ENCODE measurements around the gene ZNF740. TPM values are rescaled to one million over a fixed set of nuclear protein-coding genes. Genes with fewer than 3 reads are reported as not detected.

The ZNF740 gene
- total RNA-seq, 1 donor from 2014 or later = 59.6 TPM

DNA sequence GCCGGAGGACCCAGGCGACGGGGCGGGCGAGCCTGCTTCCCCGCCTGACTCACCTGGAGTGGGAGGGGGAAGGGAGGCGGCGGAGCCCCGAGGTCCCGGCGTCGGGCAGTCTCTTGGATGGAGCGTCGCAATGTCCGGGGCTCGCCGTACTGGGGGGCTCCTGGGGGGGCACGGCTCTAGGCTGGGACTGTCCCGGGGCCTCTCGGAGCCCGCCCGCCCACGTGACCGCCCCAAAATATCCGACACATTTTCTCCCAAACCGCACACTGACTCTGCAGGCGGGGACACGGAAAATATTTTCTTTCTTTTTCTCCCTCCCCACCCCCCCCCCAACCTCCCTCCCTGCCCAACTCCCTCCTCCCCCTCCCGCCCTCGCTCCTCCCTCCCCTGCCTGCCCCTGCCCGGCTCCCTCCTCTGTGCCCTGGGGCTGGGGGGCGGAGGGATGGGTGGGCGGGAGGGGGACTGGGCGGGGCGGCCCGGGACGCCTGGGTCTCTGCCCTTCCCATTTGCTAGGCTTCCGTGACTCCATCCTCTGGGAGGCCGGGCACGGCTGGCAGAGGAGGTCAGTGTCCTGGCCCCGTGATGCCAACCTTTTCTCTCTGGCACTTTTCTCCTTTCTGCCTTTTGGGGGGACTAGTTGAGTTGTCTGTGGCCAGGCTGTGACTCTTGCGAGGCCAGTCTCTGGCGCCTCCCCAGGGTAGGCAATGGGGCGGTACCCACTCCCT is 51.6 kb downstream of the ZNF740 start, which contains the start of gene RARG:
RARG (minus strand) TSS at position 289 of the 725 bp plus-strand sequence. CDS start 4,664 bp downstream, outside the sequence.
- peak within 1 kb of the TSS; percentile 75 for H3K4me3 Mint-ChIP-seq
- peaks cover 58% of the 10 kb centered on the region for H3K27me3 Mint-ChIP-seq (ENCODE audit: low read depth)
- TF ChIP-seq, protein P1, sequence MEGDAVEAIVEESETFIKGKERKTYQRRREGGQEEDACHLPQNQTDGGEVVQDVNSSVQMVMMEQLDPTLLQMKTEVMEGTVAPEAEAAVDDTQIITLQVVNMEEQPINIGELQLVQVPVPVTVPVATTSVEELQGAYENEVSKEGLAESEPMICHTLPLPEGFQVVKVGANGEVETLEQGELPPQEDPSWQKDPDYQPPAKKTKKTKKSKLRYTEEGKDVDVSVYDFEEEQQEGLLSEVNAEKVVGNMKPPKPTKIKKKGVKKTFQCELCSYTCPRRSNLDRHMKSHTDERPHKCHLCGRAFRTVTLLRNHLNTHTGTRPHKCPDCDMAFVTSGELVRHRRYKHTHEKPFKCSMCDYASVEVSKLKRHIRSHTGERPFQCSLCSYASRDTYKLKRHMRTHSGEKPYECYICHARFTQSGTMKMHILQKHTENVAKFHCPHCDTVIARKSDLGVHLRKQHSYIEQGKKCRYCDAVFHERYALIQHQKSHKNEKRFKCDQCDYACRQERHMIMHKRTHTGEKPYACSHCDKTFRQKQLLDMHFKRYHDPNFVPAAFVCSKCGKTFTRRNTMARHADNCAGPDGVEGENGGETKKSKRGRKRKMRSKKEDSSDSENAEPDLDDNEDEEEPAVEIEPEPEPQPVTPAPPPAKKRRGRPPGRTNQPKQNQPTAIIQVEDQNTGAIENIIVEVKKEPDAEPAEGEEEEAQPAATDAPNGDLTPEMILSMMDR (conservative IDR thresholded peaks at IDR 0.05) = no peak
- H3K36me3 Mint-ChIP-seq (ENCODE audit: low read depth) = no peaks in the 10 kb centered on the region
- no peaks in the 10 kb centered on the region for H3K9me3 Mint-ChIP-seq
- H3K27ac Mint-ChIP-seq (ENCODE audit: unreplicated experiment) = no peak within 1 kb of the TSS
- H3K4me1 Mint-ChIP-seq = peaks cover 41% of the 10 kb centered on the region
- no peak for DNase-seq (ENCODE audit: low read depth, low spot score)

GRCh38 chr12:53232646-53233461 is 52.3 kb downstream of the ZNF740 start:
- Mint-ChIP-seq H3K36me3 (ENCODE audit: low read depth) (no peaks in the 10 kb centered on the region), H3K27ac (ENCODE audit: unreplicated experiment) (no peak overlapping the region), H3K4me1 (peaks cover 39% of the 10 kb centered on the region), H3K9me3 (no peaks in the 10 kb centered on the region), H3K27me3 (ENCODE audit: low read depth) (peaks cover 58% of the 10 kb centered on the region), H3K4me3 (peak overlapping the region; percentile 75)
- TF ChIP-seq, protein P1 (conservative IDR thresholded peaks at IDR 0.05) = no peak
- no peak for DNase-seq (ENCODE audit: low read depth, low spot score)

DNA sequence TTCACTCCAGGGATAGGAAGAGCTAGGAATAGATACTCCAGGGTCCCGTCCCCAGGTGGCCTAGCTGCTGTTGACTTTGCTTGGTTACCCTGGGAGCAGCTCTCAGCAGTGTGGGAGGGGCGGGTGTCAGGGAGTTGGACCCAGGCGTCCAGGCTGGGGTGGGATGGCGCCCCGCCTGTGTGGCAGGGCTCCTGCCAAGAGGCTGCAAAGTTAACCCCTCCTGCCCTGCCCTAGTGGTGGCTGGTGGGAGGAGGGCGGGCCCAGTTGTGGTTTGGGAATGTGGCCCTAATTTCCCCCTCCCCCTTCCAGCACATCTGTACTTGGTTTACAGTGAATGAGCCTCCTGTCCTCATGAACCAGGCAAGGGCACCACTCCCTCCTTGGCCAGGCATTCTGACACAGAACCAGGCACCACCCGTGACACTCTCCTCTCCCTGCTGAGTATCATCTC is 53.2 kb downstream of the ZNF740 start:
- no peak for DNase-seq (ENCODE audit: low read depth, low spot score)
- Mint-ChIP-seq H3K27ac (ENCODE audit: unreplicated experiment) (peak overlapping the region; percentile 65), H3K4me1 (peaks cover 39% of the 10 kb centered on the region)

DNA sequence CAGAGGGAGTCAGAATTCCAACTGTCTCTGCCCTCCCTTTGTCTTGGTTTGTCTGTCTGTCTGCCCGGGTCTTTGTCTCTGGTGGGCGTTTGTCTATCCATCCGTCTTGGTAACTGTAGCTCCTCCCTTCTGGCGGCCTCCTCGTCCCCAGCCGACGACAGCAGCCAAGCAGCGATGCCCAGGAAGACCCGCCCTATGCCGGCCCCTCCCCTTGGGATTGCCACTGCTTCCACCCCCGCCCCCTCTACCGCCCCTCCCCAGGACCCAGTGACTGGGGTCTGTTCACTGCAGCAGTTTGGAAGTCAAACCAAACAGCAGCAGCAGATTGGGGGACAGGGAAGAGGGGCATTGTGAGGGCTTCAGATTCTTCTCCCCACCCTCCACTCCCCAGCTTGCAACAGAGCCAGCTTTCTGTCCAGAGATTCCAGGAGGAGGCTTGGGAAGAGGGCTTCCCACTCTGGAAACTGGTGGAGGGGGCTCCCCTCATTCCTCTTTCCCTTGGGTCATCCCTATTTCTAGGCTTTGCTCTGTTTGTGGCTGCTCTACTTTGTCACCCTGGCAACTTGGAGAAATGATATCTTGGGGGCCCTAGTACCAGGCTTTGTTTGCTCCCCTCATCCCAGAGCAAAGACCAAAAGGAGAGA is 53.9 kb downstream of the ZNF740 start:
- DNase-seq (ENCODE audit: low read depth, low spot score) = peak; percentile 51
- H3K27ac Mint-ChIP-seq (ENCODE audit: unreplicated experiment) = no peak overlapping the region
- no peaks in the 10 kb centered on the region for H3K36me3 Mint-ChIP-seq (ENCODE audit: low read depth)
- H3K4me1 Mint-ChIP-seq = peaks cover 39% of the 10 kb centered on the region
- peak overlapping the region; percentile 74 for H3K4me3 Mint-ChIP-seq
- TF ChIP-seq, protein P1 (conservative IDR thresholded peaks at IDR 0.05) = no peak
- H3K27me3 Mint-ChIP-seq (ENCODE audit: low read depth) = peaks cover 47% of the 10 kb centered on the region
- no peaks in the 10 kb centered on the region for H3K9me3 Mint-ChIP-seq

More for the DNA sequence above, 53.2 kb downstream of the ZNF740 start:
- H3K9me3 Mint-ChIP-seq = no peaks in the 10 kb centered on the region
- TF ChIP-seq, protein P1 (conservative IDR thresholded peaks at IDR 0.05) = no peak
- peaks cover 53% of the 10 kb centered on the region for H3K27me3 Mint-ChIP-seq (ENCODE audit: low read depth)
- H3K4me3 Mint-ChIP-seq = peak overlapping the region; percentile 74
- H3K36me3 Mint-ChIP-seq (ENCODE audit: low read depth) = no peaks in the 10 kb centered on the region

DNA sequence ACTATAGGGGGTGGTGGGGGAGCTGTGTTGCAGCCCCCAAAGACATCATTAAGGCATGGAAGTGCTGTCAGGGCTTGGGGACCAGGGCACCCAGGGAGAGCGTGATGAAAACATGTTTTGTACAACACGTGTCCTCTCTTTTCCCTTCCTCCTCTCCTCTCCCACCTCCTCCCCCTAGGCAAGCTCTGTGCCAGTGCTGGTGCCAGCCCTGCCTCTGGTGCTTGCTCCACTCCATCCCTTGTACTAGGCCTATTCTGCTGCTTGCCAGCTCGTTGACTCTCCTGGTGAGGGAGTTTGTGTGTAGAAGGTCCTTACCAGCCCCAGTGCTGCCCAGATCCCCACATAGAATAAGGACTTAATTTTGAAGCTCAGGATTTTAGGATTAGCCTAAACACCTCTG is 54.6 kb downstream of the ZNF740 start:
- Mint-ChIP-seq H3K4me1 (peaks cover 33% of the 10 kb centered on the region), H3K27me3 (ENCODE audit: low read depth) (peaks cover 43% of the 10 kb centered on the region), H3K27ac (ENCODE audit: unreplicated experiment) (no peak overlapping the region), H3K4me3 (no peak overlapping the region), H3K36me3 (ENCODE audit: low read depth) (no peaks in the 10 kb centered on the region), H3K9me3 (no peaks in the 10 kb centered on the region)
- TF ChIP-seq, protein P1 (conservative IDR thresholded peaks at IDR 0.05) = no peak
- DNase-seq (ENCODE audit: low read depth, low spot score) = no peak

All from neural crest cell (in vitro differentiated cells).